Liver (tissue), 9 donors: Measurements from ENCODE around the gene PPP3CA. TPM values are rescaled to one million over a fixed set of nuclear protein-coding genes. Genes with fewer than 3 reads are reported as not detected.

Experiments used
- DNase-seq: peaks from one replicate; pipeline ENCODE4 v3.0.0-alpha.2; 2017; ENCODE audit warnings: low spot score
- H3K27ac ChIP-seq, 2 donors: one replicate each; pipeline ENCODE4 v1.7.0; 2013; ENCODE audit warnings: inconsistent platforms in 2 of 2, low read length in 2 of 2, control low read depth in 1 of 2, low read depth in 1 of 2, mild to moderate bottlenecking in 1 of 2
- H3K27me3 ChIP-seq, 4 donors: one replicate each; pipeline versions ENCODE4 v1.6.1 to v1.7.0; 2013; ENCODE audit warnings: low read length in 3 of 4, inconsistent platforms in 1 of 4, mild to moderate bottlenecking in 1 of 4, moderate library complexity in 1 of 4; ENCODE audit not compliant: control insufficient read depth in 4 of 4, insufficient read depth in 4 of 4
- H3K36me3 ChIP-seq, 4 donors: one replicate each; pipeline versions ENCODE4 v1.6.1 to v1.7.0; 2013; ENCODE audit warnings: low read length in 3 of 4, mild to moderate bottlenecking in 3 of 4, low read depth in 1 of 4, moderate library complexity in 1 of 4; ENCODE audit not compliant: control insufficient read depth in 4 of 4, insufficient read depth in 3 of 4
- H3K4me1 ChIP-seq, 4 donors: one replicate each; pipeline versions ENCODE4 v1.6.1 to v1.7.0; 2013; ENCODE audit warnings: low read length in 3 of 4, mild to moderate bottlenecking in 3 of 4, moderate library complexity in 1 of 4; ENCODE audit not compliant: control insufficient read depth in 4 of 4, insufficient read depth in 4 of 4
- H3K4me3 ChIP-seq, 3 donors: one replicate each; pipeline versions ENCODE4 v1.6.1 to v1.7.0; 2013; ENCODE audit warnings: low read length in 3 of 3, control low read depth in 1 of 3, low read depth in 1 of 3, mild to moderate bottlenecking in 1 of 3
- H3K9ac ChIP-seq, 2 donors: one replicate each; pipeline ENCODE4 v1.7.0; 2013; ENCODE audit warnings: low read length in 2 of 2, mild to moderate bottlenecking in 2 of 2, moderate library complexity in 2 of 2, control low read depth in 1 of 2, low read depth in 1 of 2
- H3K9me3 ChIP-seq, 4 donors: one replicate each; pipeline versions ENCODE4 v1.6.1 to v1.7.0; 2013; ENCODE audit warnings: low read length in 3 of 4; ENCODE audit not compliant: control insufficient read depth in 4 of 4
- EGR1 ChIP-seq, 2 donors: IDR thresholded peaks; 2 replicates each; pipeline ENCODE4 v1.6.1; 2016 to 2018; ENCODE audit warnings: antibody characterized with exemption in 2 of 2, low read depth in 2 of 2
- FOXA1 ChIP-seq: IDR thresholded peaks from 2 replicates; pipeline ENCODE4 v1.6.1; 2016; ENCODE audit warnings: antibody characterized with exemption
- FOXA2 ChIP-seq: IDR thresholded peaks from 2 replicates; pipeline ENCODE4 v1.6.1; 2016; ENCODE audit warnings: antibody characterized with exemption
- GABPA ChIP-seq, 2 donors: IDR thresholded peaks in 1 of 2; conservative IDR thresholded peaks in 1 of 2; 2 replicates each; pipeline ENCODE4 v1.6.1; 2016; ENCODE audit warnings: antibody characterized with exemption in 2 of 2, mild to moderate bottlenecking in 1 of 2, moderate library complexity in 1 of 2
- HNF4A ChIP-seq, 2 donors: conservative IDR thresholded peaks; 2 replicates each; pipeline ENCODE4 v1.6.1; 2016; ENCODE audit warnings: antibody characterized with exemption in 2 of 2, mild to moderate bottlenecking in 2 of 2
- HNF4G ChIP-seq: IDR thresholded peaks from 2 replicates; pipeline ENCODE4 v1.6.1; 2016; ENCODE audit warnings: antibody characterized with exemption
- JUND ChIP-seq, 2 donors: IDR thresholded peaks; 2 replicates each; pipeline ENCODE4 v1.6.1; 2016; ENCODE audit warnings: antibody characterized with exemption in 2 of 2
- NR2F2 ChIP-seq: IDR thresholded peaks from 2 replicates; pipeline ENCODE4 v1.6.1; 2016; ENCODE audit warnings: antibody characterized with exemption
- RAD21 ChIP-seq, 2 donors: IDR thresholded peaks; 2 replicates each; pipeline ENCODE4 v1.6.1; 2016; ENCODE audit warnings: antibody characterized with exemption in 2 of 2, mild to moderate bottlenecking in 2 of 2
- RXRA ChIP-seq, 2 donors: IDR thresholded peaks; 2 replicates each; pipeline ENCODE4 v1.6.1; 2017 to 2018; ENCODE audit warnings: antibody characterized with exemption in 2 of 2, mild to moderate bottlenecking in 1 of 2
- SP1 ChIP-seq: IDR thresholded peaks from 2 replicates; pipeline ENCODE4 v1.6.1; 2018; ENCODE audit warnings: antibody characterized with exemption, mild to moderate bottlenecking
- TAF1 ChIP-seq: conservative IDR thresholded peaks from 2 replicates; pipeline ENCODE4 v1.6.1; 2016; ENCODE audit warnings: antibody characterized with exemption, mild to moderate bottlenecking
- YY1 ChIP-seq: IDR thresholded peaks from 2 replicates; pipeline ENCODE4 v1.6.1; 2016; ENCODE audit warnings: antibody characterized with exemption, mild to moderate bottlenecking
- WGBS: extraction: QIAGEN DNeasy Blood & Tissue Kit; methylation state at CpG from one replicate; pipeline ENCODE4 v1.1.7; 2013; 5-methylcytosine and 5-hydroxymethylcytosine counted together
- polyA plus RNA-seq, 2 donors: library from polyadenylated mRNA; stranded (reverse) in 1 of 2; unstranded in 1 of 2; fragments of 200-250 nt in 1 of 2; fragments of >200 nt in 1 of 2; fragmentation: Nextera tagmentation in 1 of 2; extraction: Ambion mirVana in 1 of 2; gene quantifications; one replicate each; pipeline versions ENCODE4 v1.2.1 to v1.2.3, GENCODE V29; 2013 to 2015
- total RNA-seq, 2 donors: library from RNA; depleted of rRNA; stranded (reverse); fragments of >200 nt; gene quantifications; one replicate each; pipeline ENCODE4 v1.2.3, GENCODE V29; 2014
- TF ChIP-seq, protein P1 (sequence below): IDR thresholded peaks from 2 replicates; pipeline ENCODE4 v1.6.1; 2016; ENCODE audit warnings: antibody characterized with exemption
- TF ChIP-seq, protein P2 (sequence below): fragments of 150-350 bp; IDR thresholded peaks from 2 replicates; pipeline ENCODE4 v1.5.1; 2017; ENCODE audit warnings: improper control_type of control experiment, low read depth, low read length; ENCODE audit not compliant: missing input control
- TF ChIP-seq, protein P3 (sequence below): IDR thresholded peaks from 2 replicates; pipeline ENCODE4 v1.6.1; 2016; ENCODE audit warnings: antibody characterized with exemption
- TF ChIP-seq, protein P4 (sequence below): IDR thresholded peaks from 2 replicates; pipeline ENCODE4 v1.6.1; 2016; ENCODE audit warnings: antibody characterized with exemption, mild to moderate bottlenecking
- TF ChIP-seq, protein P5 (sequence below): IDR thresholded peaks from 2 replicates; pipeline ENCODE4 v1.6.1; 2016; ENCODE audit warnings: antibody characterized with exemption
- donor health status: healthy.
- donor health status: healthy.
- donor health status: healthy.
- donor health status: healthy.
- donor health status: healthy.

Gene PPP3CA
- total and polyA plus RNA-seq, 4 donors = 3.6 to 18.2 (median 14.2) TPM

DNA sequence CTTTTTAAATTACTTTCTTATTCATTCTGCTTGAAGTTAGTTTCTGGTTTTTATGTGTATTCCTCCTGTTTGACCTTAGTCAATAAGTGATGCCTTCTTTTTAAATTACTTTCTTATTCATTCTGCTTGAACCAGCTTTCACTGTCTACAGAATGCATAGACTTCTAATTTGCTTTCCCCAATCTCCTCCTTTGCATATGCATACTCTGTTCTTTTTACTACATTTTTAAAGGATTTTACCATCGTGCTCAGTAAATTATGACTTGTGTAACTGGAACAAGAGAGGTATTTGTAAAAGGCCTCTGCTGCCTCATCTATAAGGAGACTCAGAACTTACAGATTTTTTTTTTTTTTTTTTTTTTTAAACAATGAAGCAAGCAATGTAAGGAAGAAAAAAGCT lies 228.7 kb downstream of the PPP3CA start:
- Histone ChIP-seq H3K36me3 (no peaks in the 10 kb centered on the region), H3K9me3 (no peaks in the 10 kb centered on the region), H3K27ac (no peak overlapping the region), H3K27me3 (no peaks in the 10 kb centered on the region), H3K9ac (no peak overlapping the region), H3K4me1 (no peaks in the 10 kb centered on the region), H3K4me3 (no peak overlapping the region)
- no peak for TF ChIP-seq FOXA2
- DNase-seq = no peak
- whole genome bisulfite sequencing = 86% methylated on average over 1 of the region's 1 CpG

DNA sequence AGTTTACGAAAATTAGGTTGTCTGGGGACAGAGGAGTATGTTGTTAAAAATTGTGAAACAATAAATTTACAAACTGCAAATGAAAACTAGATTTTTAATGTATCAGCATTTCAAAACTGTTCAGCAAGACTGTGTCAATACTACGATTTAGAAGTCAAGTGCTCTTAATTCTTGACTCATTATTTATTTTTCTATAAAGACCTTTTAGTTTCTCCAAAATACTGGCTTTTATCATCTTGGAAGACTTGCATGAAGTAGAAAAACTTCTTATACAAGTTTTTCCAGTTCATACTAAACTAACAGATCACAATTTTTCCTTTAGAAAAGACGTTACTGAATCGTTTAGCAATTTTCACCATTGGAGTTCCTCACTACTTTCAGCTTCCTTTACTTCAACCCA lies 231.4 kb downstream of the PPP3CA start:
- H3K9me3 ChIP-seq = no peaks in the 10 kb centered on the region
- no peak overlapping the region for H3K4me3 ChIP-seq
- no peaks in the 10 kb centered on the region for H3K27me3 ChIP-seq
- DNase-seq = no peak
- WGBS = 93% methylated on average over 4 of the region's 4 CpGs
- no peaks in the 10 kb centered on the region for H3K36me3 ChIP-seq
- no peak overlapping the region for H3K27ac ChIP-seq
- TF ChIP-seq NR2F2 = no peak
- TF ChIP-seq FOXA1 = no peak
- TF ChIP-seq RXRA (IDR thresholded peaks at IDR 0.05) = no peak
- no peak for TF ChIP-seq YY1
- TF ChIP-seq JUND (IDR thresholded peaks at IDR 0.05) = no peak
- no peaks in the 10 kb centered on the region for H3K4me1 ChIP-seq
- no peak overlapping the region for H3K9ac ChIP-seq

DNA sequence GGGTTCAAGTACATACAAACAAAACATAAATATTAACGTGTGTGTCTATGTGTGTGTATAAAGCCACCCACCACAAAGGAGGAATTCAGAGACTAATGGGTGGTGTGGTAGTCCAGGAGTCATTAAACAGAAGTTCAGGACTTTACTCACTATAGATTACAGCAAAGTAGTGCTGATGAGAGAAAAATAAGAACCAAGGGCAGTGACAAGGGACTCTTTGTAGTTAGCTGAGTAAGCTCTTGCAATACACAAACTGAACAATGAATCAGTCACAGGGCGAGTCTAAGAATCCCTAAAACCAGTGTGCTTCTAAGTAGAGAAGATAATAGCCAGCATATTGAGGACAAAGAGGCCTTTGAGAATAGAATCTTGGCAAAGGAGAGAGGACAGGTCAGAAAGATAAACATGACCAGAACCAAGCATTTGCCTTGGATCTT lies 232.4 kb downstream of the PPP3CA start:
- TF ChIP-seq FOXA1 (no peak), RAD21 (IDR thresholded peaks at IDR 0.05) (no peak), YY1 (no peak), JUND (IDR thresholded peaks at IDR 0.05) (no peak), HNF4G (no peak), RXRA (IDR thresholded peaks at IDR 0.05) (no peak), NR2F2 (no peak), GABPA (IDR thresholded peaks at IDR 0.05 in 1 of 2, conservative IDR thresholded peaks at IDR 0.05 in 1 of 2) (no peak), EGR1 (IDR thresholded peaks at IDR 0.05; ENCODE audit: low read depth in 2 of 2) (no peak), HNF4A (conservative IDR thresholded peaks at IDR 0.05) (no peak), TAF1 (no peak), SP1 (no peak), FOXA2 (no peak)
- TF ChIP-seq, protein P1, sequence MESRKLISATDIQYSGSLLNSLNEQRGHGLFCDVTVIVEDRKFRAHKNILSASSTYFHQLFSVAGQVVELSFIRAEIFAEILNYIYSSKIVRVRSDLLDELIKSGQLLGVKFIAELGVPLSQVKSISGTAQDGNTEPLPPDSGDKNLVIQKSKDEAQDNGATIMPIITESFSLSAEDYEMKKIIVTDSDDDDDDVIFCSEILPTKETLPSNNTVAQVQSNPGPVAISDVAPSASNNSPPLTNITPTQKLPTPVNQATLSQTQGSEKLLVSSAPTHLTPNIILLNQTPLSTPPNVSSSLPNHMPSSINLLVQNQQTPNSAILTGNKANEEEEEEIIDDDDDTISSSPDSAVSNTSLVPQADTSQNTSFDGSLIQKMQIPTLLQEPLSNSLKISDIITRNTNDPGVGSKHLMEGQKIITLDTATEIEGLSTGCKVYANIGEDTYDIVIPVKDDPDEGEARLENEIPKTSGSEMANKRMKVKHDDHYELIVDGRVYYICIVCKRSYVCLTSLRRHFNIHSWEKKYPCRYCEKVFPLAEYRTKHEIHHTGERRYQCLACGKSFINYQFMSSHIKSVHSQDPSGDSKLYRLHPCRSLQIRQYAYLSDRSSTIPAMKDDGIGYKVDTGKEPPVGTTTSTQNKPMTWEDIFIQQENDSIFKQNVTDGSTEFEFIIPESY = no peak
- TF ChIP-seq, protein P2, sequence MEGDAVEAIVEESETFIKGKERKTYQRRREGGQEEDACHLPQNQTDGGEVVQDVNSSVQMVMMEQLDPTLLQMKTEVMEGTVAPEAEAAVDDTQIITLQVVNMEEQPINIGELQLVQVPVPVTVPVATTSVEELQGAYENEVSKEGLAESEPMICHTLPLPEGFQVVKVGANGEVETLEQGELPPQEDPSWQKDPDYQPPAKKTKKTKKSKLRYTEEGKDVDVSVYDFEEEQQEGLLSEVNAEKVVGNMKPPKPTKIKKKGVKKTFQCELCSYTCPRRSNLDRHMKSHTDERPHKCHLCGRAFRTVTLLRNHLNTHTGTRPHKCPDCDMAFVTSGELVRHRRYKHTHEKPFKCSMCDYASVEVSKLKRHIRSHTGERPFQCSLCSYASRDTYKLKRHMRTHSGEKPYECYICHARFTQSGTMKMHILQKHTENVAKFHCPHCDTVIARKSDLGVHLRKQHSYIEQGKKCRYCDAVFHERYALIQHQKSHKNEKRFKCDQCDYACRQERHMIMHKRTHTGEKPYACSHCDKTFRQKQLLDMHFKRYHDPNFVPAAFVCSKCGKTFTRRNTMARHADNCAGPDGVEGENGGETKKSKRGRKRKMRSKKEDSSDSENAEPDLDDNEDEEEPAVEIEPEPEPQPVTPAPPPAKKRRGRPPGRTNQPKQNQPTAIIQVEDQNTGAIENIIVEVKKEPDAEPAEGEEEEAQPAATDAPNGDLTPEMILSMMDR = no peak
- TF ChIP-seq, protein P3, sequence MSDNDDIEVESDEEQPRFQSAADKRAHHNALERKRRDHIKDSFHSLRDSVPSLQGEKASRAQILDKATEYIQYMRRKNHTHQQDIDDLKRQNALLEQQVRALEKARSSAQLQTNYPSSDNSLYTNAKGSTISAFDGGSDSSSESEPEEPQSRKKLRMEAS = no peak
- TF ChIP-seq, protein P4, sequence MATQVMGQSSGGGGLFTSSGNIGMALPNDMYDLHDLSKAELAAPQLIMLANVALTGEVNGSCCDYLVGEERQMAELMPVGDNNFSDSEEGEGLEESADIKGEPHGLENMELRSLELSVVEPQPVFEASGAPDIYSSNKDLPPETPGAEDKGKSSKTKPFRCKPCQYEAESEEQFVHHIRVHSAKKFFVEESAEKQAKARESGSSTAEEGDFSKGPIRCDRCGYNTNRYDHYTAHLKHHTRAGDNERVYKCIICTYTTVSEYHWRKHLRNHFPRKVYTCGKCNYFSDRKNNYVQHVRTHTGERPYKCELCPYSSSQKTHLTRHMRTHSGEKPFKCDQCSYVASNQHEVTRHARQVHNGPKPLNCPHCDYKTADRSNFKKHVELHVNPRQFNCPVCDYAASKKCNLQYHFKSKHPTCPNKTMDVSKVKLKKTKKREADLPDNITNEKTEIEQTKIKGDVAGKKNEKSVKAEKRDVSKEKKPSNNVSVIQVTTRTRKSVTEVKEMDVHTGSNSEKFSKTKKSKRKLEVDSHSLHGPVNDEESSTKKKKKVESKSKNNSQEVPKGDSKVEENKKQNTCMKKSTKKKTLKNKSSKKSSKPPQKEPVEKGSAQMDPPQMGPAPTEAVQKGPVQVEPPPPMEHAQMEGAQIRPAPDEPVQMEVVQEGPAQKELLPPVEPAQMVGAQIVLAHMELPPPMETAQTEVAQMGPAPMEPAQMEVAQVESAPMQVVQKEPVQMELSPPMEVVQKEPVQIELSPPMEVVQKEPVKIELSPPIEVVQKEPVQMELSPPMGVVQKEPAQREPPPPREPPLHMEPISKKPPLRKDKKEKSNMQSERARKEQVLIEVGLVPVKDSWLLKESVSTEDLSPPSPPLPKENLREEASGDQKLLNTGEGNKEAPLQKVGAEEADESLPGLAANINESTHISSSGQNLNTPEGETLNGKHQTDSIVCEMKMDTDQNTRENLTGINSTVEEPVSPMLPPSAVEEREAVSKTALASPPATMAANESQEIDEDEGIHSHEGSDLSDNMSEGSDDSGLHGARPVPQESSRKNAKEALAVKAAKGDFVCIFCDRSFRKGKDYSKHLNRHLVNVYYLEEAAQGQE = no peak
- TF ChIP-seq, protein P5, sequence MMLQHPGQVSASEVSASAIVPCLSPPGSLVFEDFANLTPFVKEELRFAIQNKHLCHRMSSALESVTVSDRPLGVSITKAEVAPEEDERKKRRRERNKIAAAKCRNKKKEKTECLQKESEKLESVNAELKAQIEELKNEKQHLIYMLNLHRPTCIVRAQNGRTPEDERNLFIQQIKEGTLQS = no peak
- Histone ChIP-seq H3K4me1 (no peaks in the 10 kb centered on the region), H3K27me3 (no peaks in the 10 kb centered on the region), H3K9me3 (no peaks in the 10 kb centered on the region), H3K27ac (no peak overlapping the region), H3K9ac (no peak overlapping the region), H3K4me3 (no peak overlapping the region), H3K36me3 (no peaks in the 10 kb centered on the region)
- 74% methylated on average over 2 of the region's 2 CpGs for WGBS
- DNase-seq = no peak
